ENCODE measurements around the gene CDKAL1. TPM values are rescaled to one million over a fixed set of nuclear protein-coding genes. Genes with fewer than 3 reads are reported as not detected.

CDKAL1 gene
- total RNA-seq, 1 donor, result 26.8 TPM

DNA sequence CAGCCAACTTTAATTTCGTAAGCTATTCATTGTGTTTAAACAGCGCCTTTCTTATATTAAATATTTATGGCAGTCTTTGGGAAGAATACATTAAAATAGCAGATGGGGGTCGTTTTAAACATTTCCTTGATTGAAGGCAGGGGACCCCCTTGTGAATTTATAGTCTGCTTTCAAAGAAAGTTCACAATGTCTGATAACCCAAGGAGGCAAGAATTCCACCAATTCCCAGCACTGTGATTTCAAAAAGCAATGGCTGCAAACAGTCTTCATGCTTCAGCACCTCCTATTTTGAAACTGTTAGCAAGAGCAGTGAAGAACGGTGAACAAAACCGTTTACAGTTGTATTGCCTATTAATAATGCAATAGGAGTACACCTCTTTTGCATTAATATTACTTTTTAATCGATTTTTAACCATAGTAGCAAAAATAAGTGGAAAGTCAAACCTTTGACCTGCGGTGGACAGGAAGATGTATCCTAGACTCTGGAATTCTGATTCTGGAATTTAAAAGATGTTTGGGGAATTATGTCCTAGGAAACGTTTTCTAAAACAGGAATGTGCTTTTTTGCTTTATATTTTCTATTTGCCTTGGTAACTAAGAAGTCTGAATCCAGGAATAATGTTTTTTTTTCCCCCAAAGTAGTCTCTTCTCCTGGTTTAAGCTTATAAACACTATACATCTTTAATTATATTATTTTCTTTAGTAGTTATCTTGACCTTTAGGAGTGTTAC lies 393.0 kb downstream of the CDKAL1 start:
- TF ChIP-seq, protein P1, sequence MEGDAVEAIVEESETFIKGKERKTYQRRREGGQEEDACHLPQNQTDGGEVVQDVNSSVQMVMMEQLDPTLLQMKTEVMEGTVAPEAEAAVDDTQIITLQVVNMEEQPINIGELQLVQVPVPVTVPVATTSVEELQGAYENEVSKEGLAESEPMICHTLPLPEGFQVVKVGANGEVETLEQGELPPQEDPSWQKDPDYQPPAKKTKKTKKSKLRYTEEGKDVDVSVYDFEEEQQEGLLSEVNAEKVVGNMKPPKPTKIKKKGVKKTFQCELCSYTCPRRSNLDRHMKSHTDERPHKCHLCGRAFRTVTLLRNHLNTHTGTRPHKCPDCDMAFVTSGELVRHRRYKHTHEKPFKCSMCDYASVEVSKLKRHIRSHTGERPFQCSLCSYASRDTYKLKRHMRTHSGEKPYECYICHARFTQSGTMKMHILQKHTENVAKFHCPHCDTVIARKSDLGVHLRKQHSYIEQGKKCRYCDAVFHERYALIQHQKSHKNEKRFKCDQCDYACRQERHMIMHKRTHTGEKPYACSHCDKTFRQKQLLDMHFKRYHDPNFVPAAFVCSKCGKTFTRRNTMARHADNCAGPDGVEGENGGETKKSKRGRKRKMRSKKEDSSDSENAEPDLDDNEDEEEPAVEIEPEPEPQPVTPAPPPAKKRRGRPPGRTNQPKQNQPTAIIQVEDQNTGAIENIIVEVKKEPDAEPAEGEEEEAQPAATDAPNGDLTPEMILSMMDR (IDR thresholded peaks at IDR 0.05; ENCODE audit: insufficient read depth, low read depth, low read length), result no peak

DNA sequence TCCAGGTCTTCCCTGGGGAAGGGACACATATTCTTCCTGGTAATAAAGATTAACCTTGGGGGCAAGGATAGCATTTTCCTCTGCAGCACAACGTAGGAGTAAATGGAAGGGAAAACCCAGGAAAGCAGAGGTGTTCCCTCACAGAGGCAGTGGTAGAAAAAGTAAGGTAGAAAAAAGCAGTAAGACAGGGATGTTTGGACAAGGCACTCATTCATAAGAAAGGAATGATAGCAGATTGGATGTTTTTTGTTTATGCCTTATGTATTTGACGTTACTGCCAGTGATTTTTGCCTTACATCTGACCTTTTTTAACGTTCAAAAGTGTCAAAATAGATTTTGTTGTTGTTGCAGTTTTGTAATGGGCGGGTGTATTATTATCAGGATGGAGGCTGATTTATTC lies 395.0 kb downstream of the CDKAL1 start:
- TF ChIP-seq, protein P1 (IDR thresholded peaks at IDR 0.05; ENCODE audit: insufficient read depth, low read depth, low read length), result no peak

More for the DNA sequence above, 393.0 kb downstream of the CDKAL1 start:
- DNase-seq (ENCODE audit: low read depth), result no peak
- no peak overlapping the region for H3K4me3 ChIP-seq (ENCODE audit: low read depth, low read length)

DNA sequence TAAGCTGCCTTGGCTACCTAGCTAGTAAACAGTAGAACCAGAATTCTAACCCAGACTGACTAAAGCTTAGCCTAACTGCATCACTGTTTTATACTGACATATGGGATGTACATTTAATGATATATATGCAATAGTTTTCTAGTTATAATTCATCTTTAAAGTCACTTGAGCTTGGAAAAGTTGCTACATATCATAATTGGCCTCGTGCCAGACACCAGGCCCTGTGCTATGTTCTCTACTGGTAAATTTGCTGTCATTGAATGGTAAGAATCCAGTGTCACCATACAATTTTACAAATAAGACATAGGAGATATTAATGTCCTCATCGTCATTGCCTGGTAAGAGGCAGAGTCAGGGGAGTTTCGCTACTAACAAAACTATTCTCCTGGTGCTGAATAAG lies 396.8 kb downstream of the CDKAL1 start:
- no peak for DNase-seq (ENCODE audit: low read depth)
- TF ChIP-seq, protein P1 (IDR thresholded peaks at IDR 0.05; ENCODE audit: insufficient read depth, low read depth, low read length), result no peak
- no peak overlapping the region for H3K4me3 ChIP-seq (ENCODE audit: low read depth, low read length)

More for the DNA sequence above, 395.0 kb downstream of the CDKAL1 start:
- H3K4me3 ChIP-seq (ENCODE audit: low read depth, low read length), result no peak overlapping the region
- DNase-seq (ENCODE audit: low read depth), result peak; percentile 77

DNA sequence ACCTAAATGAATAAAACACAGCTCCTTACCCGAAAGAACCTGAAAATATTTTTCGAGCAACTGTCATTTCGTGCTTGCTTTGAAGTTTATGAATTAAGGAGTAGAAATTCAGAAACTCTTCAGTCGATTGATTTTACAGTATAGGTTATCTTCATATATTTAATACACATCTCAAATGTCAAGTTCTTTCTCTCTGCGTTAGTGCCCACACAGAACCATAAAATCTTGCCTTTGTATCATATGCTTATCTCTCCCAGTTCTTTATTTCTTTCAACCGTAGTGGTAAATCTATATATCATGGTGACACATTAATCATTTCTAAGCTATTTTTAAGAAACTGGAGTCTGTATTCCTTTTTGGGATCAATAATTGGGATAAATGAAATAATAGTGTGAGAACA lies 397.5 kb downstream of the CDKAL1 start:
- no peak overlapping the region for H3K4me3 ChIP-seq (ENCODE audit: low read depth, low read length)
- no peak for DNase-seq (ENCODE audit: low read depth)

DNA sequence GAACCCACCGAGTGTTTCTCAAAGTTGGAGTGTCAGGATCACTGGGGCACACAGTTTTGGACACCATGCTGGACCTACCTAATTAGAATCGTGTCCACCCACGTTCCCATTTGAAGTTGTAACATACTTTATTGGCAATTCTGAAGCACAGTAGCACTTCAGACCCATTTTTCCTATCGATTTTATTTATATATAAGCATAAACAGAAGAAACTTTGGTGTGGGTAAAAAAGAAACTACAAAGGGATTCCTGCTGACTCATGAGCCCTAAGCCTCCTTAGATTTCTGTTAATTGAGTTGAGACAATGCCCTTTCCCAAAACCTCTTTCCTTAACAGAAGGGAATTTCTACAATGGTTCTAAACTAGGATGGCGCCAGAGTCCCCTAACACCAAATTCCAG lies 398.0 kb downstream of the CDKAL1 start:
- DNase-seq (ENCODE audit: low read depth), result no peak
- TF ChIP-seq, protein P1 (IDR thresholded peaks at IDR 0.05; ENCODE audit: insufficient read depth, low read depth, low read length), result no peak
- no peak overlapping the region for H3K4me3 ChIP-seq (ENCODE audit: low read depth, low read length)

More for the DNA sequence above, 397.5 kb downstream of the CDKAL1 start:
- TF ChIP-seq, protein P1 (IDR thresholded peaks at IDR 0.05; ENCODE audit: insufficient read depth, low read depth, low read length), result no peak

DNA sequence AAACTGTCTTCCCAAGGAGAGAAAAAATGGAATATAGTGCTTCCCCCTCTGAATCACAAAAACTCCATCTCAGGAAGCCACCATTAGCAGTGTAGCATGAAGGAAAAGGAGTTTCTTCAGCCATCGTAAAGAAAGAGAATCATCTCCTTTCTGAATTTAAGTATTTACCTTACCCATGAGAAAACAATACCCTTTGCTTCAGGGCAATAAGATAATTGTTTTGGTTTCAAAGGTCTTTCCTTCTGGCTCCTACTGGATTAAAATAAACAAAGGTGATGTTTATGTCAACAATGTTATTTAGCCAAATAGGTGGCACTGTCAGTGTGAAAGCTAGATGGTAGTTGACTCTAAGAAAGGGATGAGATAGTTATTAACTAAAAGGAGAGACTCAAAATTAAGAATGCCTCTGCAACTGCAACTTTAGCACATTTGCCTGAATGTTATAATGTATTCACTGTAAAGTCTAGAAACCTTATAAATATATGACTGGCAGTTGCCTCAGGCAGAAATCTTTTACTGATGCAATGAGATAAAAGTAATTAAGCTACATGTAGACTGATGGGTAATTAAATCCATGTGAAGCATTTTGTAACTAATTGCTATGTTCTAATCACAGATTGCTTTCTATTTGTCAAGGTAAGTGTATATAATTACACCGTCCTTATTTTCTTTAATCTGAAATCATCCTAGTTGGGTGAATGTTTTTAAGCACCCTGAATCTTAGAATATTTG lies 399.0 kb downstream of the CDKAL1 start:
- no peak overlapping the region for H3K4me3 ChIP-seq (ENCODE audit: low read depth, low read length)
- DNase-seq (ENCODE audit: low read depth), result no peak
- TF ChIP-seq, protein P1 (IDR thresholded peaks at IDR 0.05; ENCODE audit: insufficient read depth, low read depth, low read length), result no peak

Measured in fibroblast of villous mesenchyme (primary cell).